ENCODE data around the gene EPHA8. TPM values are rescaled to one million over a fixed set of nuclear protein-coding genes. Genes with fewer than 3 reads are reported as not detected.

The EPHA8 gene
- total and polyA plus RNA-seq, 2 of the 4 experiments (the other 2 are of a cell fraction) = not detected

DNA sequence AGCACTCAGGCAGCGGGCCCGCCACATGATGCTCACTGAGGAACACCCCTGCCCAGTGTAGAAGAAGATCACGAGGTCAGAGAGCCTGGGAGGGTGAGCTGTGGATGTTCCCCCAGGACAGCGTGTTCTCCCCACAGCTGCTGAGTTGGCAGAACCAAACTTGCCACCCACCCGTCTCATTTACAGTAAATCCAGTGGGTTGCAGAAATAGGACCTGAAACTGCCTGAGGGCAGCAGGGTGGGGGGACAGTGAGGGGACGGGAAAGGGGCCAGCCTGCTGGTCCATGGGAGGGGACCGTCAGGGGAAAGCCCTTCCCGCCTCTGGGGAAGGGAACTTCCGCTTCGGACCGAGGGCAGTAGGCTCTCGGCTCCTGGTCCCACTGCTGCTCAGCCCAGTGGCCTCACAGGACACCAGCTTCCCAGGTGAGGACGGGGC, 89.6 kb downstream of the EPHA8 start, which contains the start of gene C1QB:
C1QB (plus strand) TSS at position 356 of the 436 bp plus-strand sequence. CDS start 6,227 bp downstream, outside the sequence.
- no peak within 1 kb of the TSS for H3K27ac ChIP-seq (ENCODE audit: insufficient read depth, low read length)
- no peak within 1 kb of the TSS for H2AK5ac ChIP-seq (ENCODE audit: low read depth, low read length)
- no TSS peak for BruUV-seq (replicated peaks)
- H2AFZ ChIP-seq (replicated peaks; ENCODE audit: low read length, poor library complexity) = no peak within 1 kb of the TSS
- no peak within 1 kb of the TSS for H3K23ac ChIP-seq (ENCODE audit: low read depth, low read length)
- ChIA-PET CTCF (no interaction called here), POLR2A (ENCODE audit: unreplicated experiment) (no interaction called here)
- WGBS, 2 experiments (ENCODE audit: extremely low coverage in 2 of 2, insufficient read length in 1 of 2) = 68% methylated on average over 8 of the region's 13 CpGs; no CpG with 5 or more reads in 1 of the 2 experiments
- H3K56ac ChIP-seq (ENCODE audit: extremely low read depth, insufficient read depth, low read length) = no peak within 1 kb of the TSS
- TF ChIP-seq RCOR1 (IDR thresholded peaks at IDR 0.05; ENCODE audit: insufficient replicate concordance, low read length) = no peak
- TF ChIP-seq CEBPB (IDR thresholded peaks at IDR 0.05; ENCODE audit: low read depth, low read length) = no peak
- TF ChIP-seq FOS (IDR thresholded peaks at IDR 0.05; ENCODE audit: low read depth, low read length) = no peak
- TF ChIP-seq ELK1 (IDR thresholded peaks at IDR 0.05; ENCODE audit: borderline replicate concordance, low read depth, low read length) = no peak
- TF ChIP-seq, protein P1, sequence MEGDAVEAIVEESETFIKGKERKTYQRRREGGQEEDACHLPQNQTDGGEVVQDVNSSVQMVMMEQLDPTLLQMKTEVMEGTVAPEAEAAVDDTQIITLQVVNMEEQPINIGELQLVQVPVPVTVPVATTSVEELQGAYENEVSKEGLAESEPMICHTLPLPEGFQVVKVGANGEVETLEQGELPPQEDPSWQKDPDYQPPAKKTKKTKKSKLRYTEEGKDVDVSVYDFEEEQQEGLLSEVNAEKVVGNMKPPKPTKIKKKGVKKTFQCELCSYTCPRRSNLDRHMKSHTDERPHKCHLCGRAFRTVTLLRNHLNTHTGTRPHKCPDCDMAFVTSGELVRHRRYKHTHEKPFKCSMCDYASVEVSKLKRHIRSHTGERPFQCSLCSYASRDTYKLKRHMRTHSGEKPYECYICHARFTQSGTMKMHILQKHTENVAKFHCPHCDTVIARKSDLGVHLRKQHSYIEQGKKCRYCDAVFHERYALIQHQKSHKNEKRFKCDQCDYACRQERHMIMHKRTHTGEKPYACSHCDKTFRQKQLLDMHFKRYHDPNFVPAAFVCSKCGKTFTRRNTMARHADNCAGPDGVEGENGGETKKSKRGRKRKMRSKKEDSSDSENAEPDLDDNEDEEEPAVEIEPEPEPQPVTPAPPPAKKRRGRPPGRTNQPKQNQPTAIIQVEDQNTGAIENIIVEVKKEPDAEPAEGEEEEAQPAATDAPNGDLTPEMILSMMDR (conservative IDR thresholded peaks at IDR 0.05; ENCODE audit: low read depth, low read length) = no peak
- no peak for TF ChIP-seq SMC3 (IDR thresholded peaks at IDR 0.05; ENCODE audit: low read depth, low read length)
- TF ChIP-seq MXI1 (IDR thresholded peaks at IDR 0.05; ENCODE audit: borderline replicate concordance, low read depth, low read length) = no peak
- no peak for TF ChIP-seq MAFK (IDR thresholded peaks at IDR 0.05; ENCODE audit: low read depth, low read length)
- TF ChIP-seq CHD1 (IDR thresholded peaks at IDR 0.05; ENCODE audit: low read depth, low read length) = no peak
- TF ChIP-seq POLR2A (IDR thresholded peaks at IDR 0.05; ENCODE audit: low read depth, low read length) = no peak
- no peak for TF ChIP-seq RFX5 (IDR thresholded peaks at IDR 0.05; ENCODE audit: low read depth, low read length)
- no peak for TF ChIP-seq USF2 (IDR thresholded peaks at IDR 0.05; ENCODE audit: low read depth, low read length)
- TF ChIP-seq RAD21 (IDR thresholded peaks at IDR 0.05; ENCODE audit: low read length) = no peak
- TF ChIP-seq BHLHE40 (IDR thresholded peaks at IDR 0.05; ENCODE audit: low read depth, low read length) = no peak
- TF ChIP-seq NFE2L2 (IDR thresholded peaks at IDR 0.05; ENCODE audit: low read depth, low read length) = no peak
- TF ChIP-seq MAZ (IDR thresholded peaks at IDR 0.05; ENCODE audit: borderline replicate concordance, low read depth, low read length) = no peak
- no peak within 1 kb of the TSS for H4K5ac ChIP-seq (ENCODE audit: low read depth, low read length)
- dilution Hi-C loops (cut with HindIII; ENCODE audit: low sequenced_read_pairs, unreplicated experiment) (no loop called here), in situ Hi-C loops (cut with MboI; ENCODE audit: low sequenced_read_pairs) (no loop called here), intact Hi-C loops (cut with micrococcal nuclease) (no loop called here)
- H2BK15ac ChIP-seq (ENCODE audit: low read depth, low read length) = no peak within 1 kb of the TSS
- H3K9me1 ChIP-seq (ENCODE audit: insufficient read depth, low read length) = no peaks in the 10 kb centered on the region
- no peak within 1 kb of the TSS for H3K4ac ChIP-seq (ENCODE audit: low read depth, low read length)
- ATAC-seq (ENCODE audit: low read depth) (no peak), DNase-seq (no peak)
- H3K9me3 ChIP-seq (ENCODE audit: control insufficient read depth, insufficient read depth, low read length) = no peaks in the 10 kb centered on the region
- H2BK120ac ChIP-seq (ENCODE audit: low read depth, low read length) = no peak within 1 kb of the TSS
- H3K14ac ChIP-seq (replicated peaks; ENCODE audit: low read depth, low read length) = no peak within 1 kb of the TSS
- H4K20me1 ChIP-seq (ENCODE audit: insufficient read depth, low read length) = no peaks in the 10 kb centered on the region
- H3K27me3 ChIP-seq (ENCODE audit: control insufficient read depth, insufficient read depth, low read length) = peaks cover 79% of the 10 kb centered on the region
- H3K79me1 ChIP-seq (ENCODE audit: low read depth in 1 of 2, low read length in 2 of 2) = no peaks in the 10 kb centered on the region
- no peak within 1 kb of the TSS for H2AK9ac ChIP-seq (replicated peaks; ENCODE audit: low read depth, low read length, poor library complexity)
- H3K18ac ChIP-seq (ENCODE audit: low read depth, low read length) = no peak within 1 kb of the TSS
- H4K91ac ChIP-seq (ENCODE audit: insufficient read depth, low read depth, low read length) = no peak within 1 kb of the TSS
- no peak within 1 kb of the TSS for H2BK20ac ChIP-seq (ENCODE audit: low read depth, low read length)
- H3K36me3 ChIP-seq (ENCODE audit: control insufficient read depth, insufficient read depth, low read length) = no peaks in the 10 kb centered on the region
- no peak within 1 kb of the TSS for H2BK5ac ChIP-seq (ENCODE audit: low read depth, low read length, poor library complexity, severe bottlenecking)
- H3K4me3 ChIP-seq (ENCODE audit: insufficient read depth, low read depth, low read length) = no peak within 1 kb of the TSS
- H4K8ac ChIP-seq (ENCODE audit: low read depth in 2 of 2, low read length in 2 of 2) = no peak within 1 kb of the TSS
- no peak within 1 kb of the TSS for H3K9ac ChIP-seq (ENCODE audit: low read depth, low read length)
- H3K4me1 ChIP-seq (ENCODE audit: control insufficient read depth, insufficient read depth, low read length) = no peaks in the 10 kb centered on the region
- H3K4me2 ChIP-seq (ENCODE audit: low read depth, low read length) = no peak within 1 kb of the TSS
